Thymus (tissue), 11 donors: ENCODE measurements around the gene CAMTA1. TPM values are rescaled to one million over a fixed set of nuclear protein-coding genes. Genes with fewer than 3 reads are reported as not detected.
"Not testable (repeated sequence)": the region's sequence is repeated elsewhere in the genome, so short reads cannot be mapped to it uniquely, and the experiment has no call there.

Experiments used
- DNase-seq, 9 donors: peaks; one replicate each; pipeline ENCODE4 v3.0.0-alpha.2; 2013; ENCODE audit warnings: low spot score in 9 of 9, low read depth in 6 of 9, missing footprints in 1 of 9
- H3K27ac ChIP-seq, 2 donors: one replicate each; pipeline ENCODE4 v1.5.1; 2013; ENCODE audit warnings: control low read depth in 1 of 2, low read depth in 1 of 2, low read length in 1 of 2, mild to moderate bottlenecking in 1 of 2, moderate library complexity in 1 of 2
- H3K27me3 ChIP-seq, 2 donors: one replicate each; pipeline ENCODE4 v1.5.1; 2013; ENCODE audit warnings: low read length in 1 of 2; ENCODE audit not compliant: control insufficient read depth in 2 of 2, insufficient read depth in 1 of 2
- H3K36me3 ChIP-seq, 2 donors: one replicate each; pipeline ENCODE4 v1.5.1; 2013; ENCODE audit warnings: low read length in 1 of 2, mild to moderate bottlenecking in 1 of 2, moderate library complexity in 1 of 2; ENCODE audit not compliant: control insufficient read depth in 2 of 2, insufficient read depth in 2 of 2
- H3K4me1 ChIP-seq, 2 donors: one replicate each; pipeline ENCODE4 v1.5.1; 2013; ENCODE audit warnings: low read length in 2 of 2; ENCODE audit not compliant: control insufficient read depth in 2 of 2, insufficient read depth in 2 of 2
- H3K4me3 ChIP-seq, 2 donors: one replicate each; pipeline ENCODE4 v1.5.1; 2013; ENCODE audit warnings: low read length in 2 of 2, control low read depth in 1 of 2, mild to moderate bottlenecking in 1 of 2
- H3K9me3 ChIP-seq, 2 donors: one replicate each; pipeline ENCODE4 v1.5.1; 2013; ENCODE audit warnings: low read length in 1 of 2, mild to moderate bottlenecking in 1 of 2; ENCODE audit not compliant: control insufficient read depth in 2 of 2, insufficient read depth in 1 of 2
- whole genome bisulfite sequencing: extraction: QIAGEN DNeasy Blood & Tissue Kit; methylation state at CpG from one replicate; pipeline ENCODE4 v1.1.7; 2013; 5-methylcytosine and 5-hydroxymethylcytosine counted together
- polyA plus RNA-seq: library from polyadenylated mRNA; stranded (reverse); fragments of 200-250 nt; gene quantifications from one replicate; pipeline ENCODE4 v1.2.3, GENCODE V29; 2013
- total RNA-seq: library from RNA; stranded (reverse); fragments of 120-200 nt; gene quantifications from one replicate; pipeline ENCODE4 v1.2.4, GENCODE V29; 2013
- donor health status: healthy.

CAMTA1 gene
- total and polyA plus RNA-seq, 2 donors, result 32.0 to 158 TPM

GRCh38 chr1:7705048-7705907 lies 920.0 kb downstream of the CAMTA1 start:
- H3K36me3 ChIP-seq, result no peaks in the 10 kb centered on the region
- H3K4me3 ChIP-seq, result peak overlapping the region in 1 of 2 donors; percentile 47
- H3K27ac ChIP-seq, result no peak overlapping the region
- H3K4me1 ChIP-seq, result no peaks in the 10 kb centered on the region
- no peaks in the 10 kb centered on the region for H3K9me3 ChIP-seq
- DNase-seq, result no peak
- H3K27me3 ChIP-seq, result peaks cover 57 to 67% of the 10 kb centered on the region in 2 donors
- WGBS, result 8% methylated on average over 106 of the region's 106 CpGs

GRCh38 chr1:7705908-7706216 lies 920.6 kb downstream of the CAMTA1 start:
- no peak for DNase-seq
- H3K27ac ChIP-seq, result no peak overlapping the region
- H3K4me1 ChIP-seq, result no peaks in the 10 kb centered on the region
- no peaks in the 10 kb centered on the region for H3K9me3 ChIP-seq
- WGBS, result 67% methylated on average over 7 of the region's 7 CpGs
- H3K36me3 ChIP-seq, result no peaks in the 10 kb centered on the region
- peaks cover 57 to 66% of the 10 kb centered on the region in 2 donors for H3K27me3 ChIP-seq
- no peak overlapping the region for H3K4me3 ChIP-seq

DNA sequence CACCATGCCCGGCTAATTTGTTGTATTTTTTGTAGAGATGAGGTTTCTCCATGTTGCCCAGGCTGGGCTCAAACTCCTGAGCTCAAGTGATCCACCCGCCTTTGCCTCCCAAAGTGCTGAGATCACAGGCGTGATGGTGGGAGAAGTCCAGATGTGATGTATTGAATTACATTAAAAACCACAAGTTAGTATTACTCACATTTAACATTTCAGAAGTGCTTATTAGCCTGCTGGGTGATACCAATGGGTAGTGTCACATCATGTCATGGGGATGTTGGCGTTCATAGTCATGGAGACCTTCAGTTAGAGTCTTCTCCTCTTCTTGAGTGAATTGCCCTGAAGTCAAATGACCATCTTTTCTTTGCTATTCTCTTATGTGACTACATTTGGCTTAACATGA lies 922.3 kb downstream of the CAMTA1 start:
- DNase-seq, result no peak
- peaks cover 46 to 51% of the 10 kb centered on the region in 2 donors for H3K27me3 ChIP-seq
- H3K4me1 ChIP-seq, result no peaks in the 10 kb centered on the region
- 92% methylated on average over 4 of the region's 4 CpGs for WGBS
- no peaks in the 10 kb centered on the region for H3K9me3 ChIP-seq
- H3K27ac ChIP-seq, result no peak overlapping the region
- H3K36me3 ChIP-seq, result no peaks in the 10 kb centered on the region
- H3K4me3 ChIP-seq, result no peak overlapping the region

DNA sequence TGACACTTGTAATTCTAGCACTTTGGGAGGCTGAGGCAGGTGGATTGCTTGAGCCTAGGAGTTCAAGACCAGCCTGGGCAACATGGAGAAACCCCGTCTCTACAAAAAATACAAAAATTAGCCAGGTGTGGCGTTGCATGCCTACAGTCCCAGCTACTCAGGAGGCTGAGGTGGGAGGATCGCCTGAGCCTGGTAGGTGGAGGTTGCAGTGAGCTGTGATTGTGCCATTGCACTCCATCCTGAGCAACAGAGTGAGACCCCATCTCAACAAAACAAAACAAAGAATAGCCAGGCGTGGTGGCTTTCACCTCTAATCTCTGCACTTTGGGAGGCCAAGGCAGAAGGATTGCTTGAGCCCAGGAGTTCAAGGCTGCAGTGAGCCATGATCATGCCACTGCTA lies 922.8 kb downstream of the CAMTA1 start:
- H3K27ac ChIP-seq, H3K4me3 ChIP-seq, H3K4me1 ChIP-seq, DNase-seq, H3K9me3 ChIP-seq, H3K36me3 ChIP-seq: not testable (repeated sequence)
- H3K27me3 ChIP-seq, result peaks cover 41 to 46% of the 10 kb centered on the region in 2 donors
- WGBS, result 96% methylated on average over 4 of the region's 4 CpGs

DNA sequence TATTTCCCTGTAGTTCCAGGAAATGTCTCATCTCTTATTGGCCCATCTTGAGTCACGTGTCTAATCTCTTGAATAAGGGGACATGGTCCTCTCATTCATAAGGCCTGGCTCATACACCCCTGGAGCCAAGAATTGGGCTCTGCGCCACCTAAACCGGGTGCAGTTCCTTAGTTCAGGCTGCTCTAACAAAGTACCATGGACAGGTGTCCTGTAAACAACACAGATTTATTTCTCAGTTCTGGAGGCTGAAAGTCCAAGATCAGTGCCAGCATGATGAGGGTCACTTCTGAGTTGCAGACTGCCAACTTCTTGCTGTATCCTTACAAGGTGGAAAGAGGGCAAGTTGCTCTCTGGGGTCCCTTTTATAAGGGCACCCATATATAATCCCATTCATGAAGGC lies 925.6 kb downstream of the CAMTA1 start:
- 94% methylated on average over 3 of the region's 3 CpGs for WGBS
- no peaks in the 10 kb centered on the region for H3K36me3 ChIP-seq
- H3K27ac ChIP-seq, result no peak overlapping the region
- H3K9me3 ChIP-seq, result no peaks in the 10 kb centered on the region
- H3K27me3 ChIP-seq, result peaks cover 13 to 27% of the 10 kb centered on the region in 2 donors
- H3K4me3 ChIP-seq, result no peak overlapping the region
- no peaks in the 10 kb centered on the region for H3K4me1 ChIP-seq
- no peak for DNase-seq

DNA sequence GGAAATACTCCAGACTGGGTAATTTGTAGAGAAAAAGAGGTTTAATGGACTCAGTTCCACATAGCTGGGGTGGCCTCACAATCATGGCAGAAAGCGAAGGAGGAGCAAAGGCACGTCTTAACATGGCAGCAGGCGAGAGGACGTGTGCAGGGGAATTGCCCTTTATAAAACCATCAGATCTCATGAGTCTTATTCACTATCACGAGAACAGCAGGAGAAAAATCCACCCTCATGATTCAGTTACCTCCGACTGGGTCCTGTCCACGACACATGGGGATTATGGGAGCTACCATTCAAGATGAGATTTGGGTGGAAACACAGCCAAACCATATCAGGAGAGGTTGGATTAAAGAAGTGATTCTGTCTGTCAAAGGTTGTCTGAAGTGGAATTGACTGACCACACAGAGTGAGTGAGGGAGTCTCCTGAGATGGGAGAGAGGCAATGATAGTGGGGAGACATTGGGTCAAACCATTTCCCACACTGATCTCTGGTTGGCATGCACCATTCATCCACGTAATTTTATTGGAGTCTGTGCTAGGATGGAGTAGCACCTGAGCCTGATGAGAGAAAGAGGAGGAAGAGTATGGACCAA lies 927.6 kb downstream of the CAMTA1 start:
- 90% methylated on average over 8 of the region's 8 CpGs for WGBS
- Histone ChIP-seq H3K9me3 (no peaks in the 10 kb centered on the region), H3K4me3 (no peak overlapping the region), H3K27me3 (peaks cover 0 to 9% of the 10 kb centered on the region in 2 donors), H3K36me3 (no peaks in the 10 kb centered on the region), H3K4me1 (no peaks in the 10 kb centered on the region), H3K27ac (no peak overlapping the region)
- no peak for DNase-seq

DNA sequence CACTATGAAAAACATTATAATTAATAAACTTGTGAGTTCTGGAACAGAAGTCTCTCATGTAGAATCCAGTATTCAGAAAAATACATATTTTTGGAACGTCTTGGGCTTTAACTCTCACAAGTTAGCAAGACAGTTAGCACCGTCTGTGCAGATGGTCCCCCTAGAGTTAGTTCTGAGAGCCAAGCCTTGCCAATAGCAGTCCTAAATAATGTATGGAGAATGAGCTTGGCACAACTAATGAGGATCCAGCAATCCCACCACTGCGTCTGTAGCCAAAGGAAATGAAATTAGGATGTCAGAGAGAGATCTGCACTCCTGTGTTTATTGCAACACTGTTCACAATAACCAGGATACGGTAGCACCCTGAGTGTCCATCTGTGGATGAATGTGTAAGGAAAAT lies 931.3 kb downstream of the CAMTA1 start:
- WGBS, result 93% methylated on average over 4 of the region's 4 CpGs
- Histone ChIP-seq H3K4me1 (no peaks in the 10 kb centered on the region), H3K36me3 (no peaks in the 10 kb centered on the region), H3K4me3 (no peak overlapping the region), H3K27ac (no peak overlapping the region), H3K27me3 (peaks cover 0 to 3% of the 10 kb centered on the region in 2 donors), H3K9me3 (no peaks in the 10 kb centered on the region)
- DNase-seq, result no peak

DNA sequence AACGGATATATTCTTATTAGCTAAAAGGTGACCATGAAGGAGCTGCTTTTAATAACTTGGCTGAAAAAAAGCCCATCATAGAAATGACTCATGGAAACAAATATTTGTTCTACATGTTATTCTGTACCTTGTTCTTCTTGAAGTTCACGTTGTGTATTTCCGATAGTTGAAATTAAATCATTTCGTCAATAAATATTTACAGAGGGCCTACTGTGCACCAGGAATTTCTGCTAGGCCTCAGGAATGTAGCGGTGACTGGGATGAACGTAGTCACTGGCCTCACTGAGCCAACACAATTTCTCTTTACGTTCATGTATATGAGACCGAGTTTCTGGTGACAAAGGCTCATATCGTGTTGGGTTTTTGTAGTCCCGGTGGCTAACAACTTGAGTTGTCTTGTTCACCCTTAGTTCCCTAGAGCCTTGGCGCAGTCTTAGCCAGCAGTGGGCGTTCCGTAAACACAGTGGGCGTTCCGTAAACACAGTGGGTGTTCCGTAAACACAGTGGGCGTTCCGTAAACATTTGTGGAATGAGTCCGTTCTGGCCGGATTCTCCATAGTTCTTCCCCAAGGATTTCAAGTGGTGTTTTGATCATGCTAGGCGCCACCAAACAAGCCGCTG lies 932.6 kb downstream of the CAMTA1 start:
- Histone ChIP-seq H3K27me3 (peaks cover 0 to 3% of the 10 kb centered on the region in 2 donors), H3K4me1 (no peaks in the 10 kb centered on the region), H3K36me3 (no peaks in the 10 kb centered on the region), H3K27ac (no peak overlapping the region), H3K4me3 (no peak overlapping the region), H3K9me3 (no peaks in the 10 kb centered on the region)
- no peak for DNase-seq
- WGBS, result 93% methylated on average over 22 of the region's 22 CpGs

GRCh38 chr1:7719468-7720094 lies 934.3 kb downstream of the CAMTA1 start:
- Histone ChIP-seq H3K27me3 (peaks cover 0 to 3% of the 10 kb centered on the region in 2 donors), H3K36me3 (no peaks in the 10 kb centered on the region), H3K27ac (no peak overlapping the region), H3K4me1 (no peaks in the 10 kb centered on the region), H3K9me3 (no peaks in the 10 kb centered on the region), H3K4me3 (no peak overlapping the region)
- WGBS, result 93% methylated on average over 8 of the region's 8 CpGs
- DNase-seq, result no peak
